Chondrocyte (in vitro differentiated cells): ENCODE data around the gene ZNF423. TPM values are rescaled to one million over a fixed set of nuclear protein-coding genes. Genes with fewer than 3 reads are reported as not detected.

ENCODE experiments used
- DNase-seq: peaks from one replicate; pipeline ENCODE4 v3.0.0; 2021; ENCODE audit warnings: mixed read lengths, low spot score
- H3K27ac Mint-ChIP-seq: one replicate; pipeline ENCODE4 v1.8.0; 2021; ENCODE audit warnings: mild to moderate bottlenecking, moderate library complexity, mixed read lengths; ENCODE audit not compliant: unreplicated experiment
- H3K27me3 Mint-ChIP-seq: 2 replicates; pipeline ENCODE4 v1.8.0; 2021; ENCODE audit warnings: low read depth, mixed read lengths
- H3K36me3 Mint-ChIP-seq: 2 replicates; pipeline ENCODE4 v1.8.0; 2021; ENCODE audit warnings: low read depth, mixed read lengths
- H3K4me1 Mint-ChIP-seq: 2 replicates; pipeline ENCODE4 v1.8.0; 2021; ENCODE audit warnings: low read depth, mild to moderate bottlenecking, mixed read lengths
- H3K4me3 Mint-ChIP-seq: one replicate; pipeline ENCODE4 v1.8.0; 2021; ENCODE audit warnings: mild to moderate bottlenecking, moderate library complexity, mixed read lengths; ENCODE audit not compliant: unreplicated experiment
- H3K9me3 Mint-ChIP-seq: 2 replicates; pipeline ENCODE4 v1.8.0; 2021; ENCODE audit warnings: low read depth, mixed read lengths
- CTCF ChIP-seq: fragments of 200-600 bp; sonication (generic); IDR thresholded peaks from 2 replicates; pipeline ENCODE4 v1.5.0; 2021; ENCODE audit warnings: antibody characterized with exemption, mild to moderate bottlenecking, moderate library complexity
- total RNA-seq: library from RNA; stranded (reverse); gene quantifications from 3 replicates; pipeline ENCODE4 v1.2.1, GENCODE V29; 2021

The ZNF423 gene
- total RNA-seq, 1 donor from 2014 or later: 4.7 TPM

- DNase-seq: no peak
- Mint-ChIP-seq H3K9me3 (no peaks in the 10 kb centered on the region), H3K36me3 (no peaks in the 10 kb centered on the region), H3K27ac (no peak overlapping the region), H3K4me1 (peaks cover 8% of the 10 kb centered on the region), H3K4me3 (no peak overlapping the region), H3K27me3 (peaks cover 2% of the 10 kb centered on the region)
- no peak for TF ChIP-seq CTCF
These were observed 55.0 kb downstream of the ZNF423 start for GRCh38 chr16:49800876-49801275.

- no peaks in the 10 kb centered on the region for H3K36me3 Mint-ChIP-seq
- no peak overlapping the region for H3K4me3 Mint-ChIP-seq
- H3K27ac Mint-ChIP-seq: no peak overlapping the region
- TF ChIP-seq CTCF: no peak
- H3K9me3 Mint-ChIP-seq: no peaks in the 10 kb centered on the region
- peaks cover 2% of the 10 kb centered on the region for H3K27me3 Mint-ChIP-seq
- no peak for DNase-seq
- H3K4me1 Mint-ChIP-seq: peaks cover 8% of the 10 kb centered on the region
These were observed 55.5 kb downstream of the ZNF423 start for GRCh38 chr16:49800441-49800840.

- no peak for TF ChIP-seq CTCF
- Mint-ChIP-seq H3K27ac (no peak overlapping the region), H3K36me3 (no peaks in the 10 kb centered on the region), H3K4me3 (no peak overlapping the region), H3K4me1 (peaks cover 8% of the 10 kb centered on the region), H3K9me3 (no peaks in the 10 kb centered on the region), H3K27me3 (peaks cover 2% of the 10 kb centered on the region)
- no peak for DNase-seq
These were observed 56.7 kb downstream of the ZNF423 start for GRCh38 chr16:49799172-49799571.

GRCh38 chr16:49795513-49795912 is 60.4 kb downstream of the ZNF423 start:
- H3K36me3 Mint-ChIP-seq: no peaks in the 10 kb centered on the region
- peaks cover 8% of the 10 kb centered on the region for H3K4me1 Mint-ChIP-seq
- TF ChIP-seq CTCF: no peak
- H3K27ac Mint-ChIP-seq: no peak overlapping the region
- DNase-seq: no peak
- no peaks in the 10 kb centered on the region for H3K9me3 Mint-ChIP-seq
- H3K4me3 Mint-ChIP-seq: no peak overlapping the region
- peaks cover 2% of the 10 kb centered on the region for H3K27me3 Mint-ChIP-seq

GRCh38 chr16:49793244-49793643 is 62.7 kb downstream of the ZNF423 start:
- no peaks in the 10 kb centered on the region for H3K36me3 Mint-ChIP-seq
- no peaks in the 10 kb centered on the region for H3K9me3 Mint-ChIP-seq
- H3K27me3 Mint-ChIP-seq: peaks cover 2% of the 10 kb centered on the region
- no peak overlapping the region for H3K27ac Mint-ChIP-seq
- TF ChIP-seq CTCF: no peak
- no peak for DNase-seq
- no peak overlapping the region for H3K4me3 Mint-ChIP-seq
- H3K4me1 Mint-ChIP-seq: peaks cover 17% of the 10 kb centered on the region
